ENCODE data around the gene CNGA3.

CNGA3 gene

DNA sequence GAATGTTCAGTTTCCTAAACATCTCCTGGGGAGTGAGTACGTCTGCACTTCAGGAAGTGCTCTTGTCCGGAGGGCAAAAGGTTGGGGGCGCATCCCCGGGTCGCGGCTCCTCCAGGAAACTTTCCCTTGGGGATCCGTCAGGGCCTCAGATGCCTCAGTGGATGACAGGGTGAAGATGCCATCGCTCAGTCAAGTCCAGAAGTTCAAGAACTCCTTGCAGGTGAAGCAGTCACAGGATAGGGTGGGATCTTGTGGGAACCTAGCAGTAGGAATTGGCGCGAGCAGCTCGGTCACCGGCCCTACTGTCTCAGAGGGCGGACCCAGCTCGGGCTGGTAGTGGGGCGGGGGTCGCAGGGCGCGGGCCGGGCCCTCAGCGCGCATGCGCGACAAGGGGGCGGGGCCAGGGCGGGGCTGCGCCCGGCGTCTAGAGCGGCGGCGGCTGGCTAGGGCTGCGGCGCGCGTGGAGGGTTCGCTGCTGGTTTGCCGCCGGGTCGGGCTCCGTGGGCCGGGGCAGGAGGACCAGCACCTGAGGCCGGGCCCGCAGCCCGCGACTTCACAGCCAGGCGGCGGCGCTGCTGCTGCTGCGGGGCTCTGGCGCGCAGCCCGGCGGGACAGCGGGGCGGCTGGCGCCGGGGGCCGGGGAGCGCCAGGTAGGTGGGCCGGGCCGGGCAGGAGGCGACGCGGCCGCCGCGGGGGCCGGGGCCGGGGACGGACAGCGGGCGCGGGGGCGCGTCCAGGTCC, 98.3 kb downstream of the CNGA3 start, which contains the start of gene INPP4A:
TSS of gene INPP4A (plus strand) at position 423 of the 741 bp plus-strand sequence. CDS start 75,191 bp downstream, outside the sequence.
- no peaks in the 10 kb centered on the region for H3K27me3 ChIP-seq (ENCODE audit: low read depth, low read length)
- peak within 1 kb of the TSS; percentile 95 for H3K4me2 ChIP-seq (ENCODE audit: low read length)
- H2AFZ ChIP-seq (ENCODE audit: low read depth, low read length) = peak within 1 kb of the TSS; percentile 100
- peaks cover 7% of the 10 kb centered on the region; the same call in 1 of the 2 replicates for H3K9me3 ChIP-seq (ENCODE audit: insufficient read depth, low read length)
- H4K20me1 ChIP-seq (ENCODE audit: insufficient read depth, low read length) = peaks cover 9% of the 10 kb centered on the region
- peaks cover 3% of the 10 kb centered on the region for H3K36me3 ChIP-seq (replicated peaks; ENCODE audit: low read depth, low read length)
- H3K4me1 ChIP-seq (ENCODE audit: low read length) = peaks cover 34% of the 10 kb centered on the region
- H3K27ac ChIP-seq (ENCODE audit: low read length) = peak within 1 kb of the TSS; percentile 22; the same call in 1 of the 2 replicates
- TF ChIP-seq CTCF (IDR thresholded peaks at IDR 0.05; ENCODE audit: low read depth, low read length) (no peak), EZH2phosphoT487 (IDR thresholded peaks at IDR 0.05; ENCODE audit: low read depth) (no peak)
- H3K4me3 ChIP-seq (ENCODE audit: low read length) = peak within 1 kb of the TSS; percentile 99
- H3K9ac ChIP-seq (ENCODE audit: low read length) = peak within 1 kb of the TSS; percentile 82
- peaks cover 36% of the 10 kb centered on the region for H3K79me2 ChIP-seq (ENCODE audit: low read length)

GRCh38 chr2:98445177-98445682, 99.0 kb downstream of the CNGA3 start:
- peaks cover 12% of the 10 kb centered on the region for H4K20me1 ChIP-seq (ENCODE audit: insufficient read depth, low read length)
- peaks cover 42% of the 10 kb centered on the region for H3K79me2 ChIP-seq (ENCODE audit: low read length)
- no peaks in the 10 kb centered on the region for H3K27me3 ChIP-seq (ENCODE audit: low read depth, low read length)
- peak overlapping the region; percentile 82 for H3K9ac ChIP-seq (ENCODE audit: low read length)
- no peak overlapping the region; the same call in none of the 2 replicates for H2AFZ ChIP-seq (ENCODE audit: low read depth, low read length)
- peak overlapping the region; percentile 99 for H3K4me3 ChIP-seq (ENCODE audit: low read length)
- peaks cover 34% of the 10 kb centered on the region for H3K4me1 ChIP-seq (ENCODE audit: low read length)
- TF ChIP-seq EZH2phosphoT487 (IDR thresholded peaks at IDR 0.05; ENCODE audit: low read depth) = no peak
- no peak for TF ChIP-seq CTCF (IDR thresholded peaks at IDR 0.05; ENCODE audit: low read depth, low read length)
- peak overlapping the region; percentile 95 for H3K4me2 ChIP-seq (ENCODE audit: low read length)
- no peaks in the 10 kb centered on the region for H3K36me3 ChIP-seq (replicated peaks; ENCODE audit: low read depth, low read length)
- H3K27ac ChIP-seq (ENCODE audit: low read length) = no peak overlapping the region
- H3K9me3 ChIP-seq (ENCODE audit: insufficient read depth, low read length) = peaks cover 3% of the 10 kb centered on the region; the same call in 1 of the 2 replicates

GRCh38 chr2:98445683-98446581, 99.7 kb downstream of the CNGA3 start:
- H4K20me1 ChIP-seq (ENCODE audit: insufficient read depth, low read length) = peaks cover 15% of the 10 kb centered on the region
- H3K9me3 ChIP-seq (ENCODE audit: insufficient read depth, low read length) = peaks cover 3% of the 10 kb centered on the region; the same call in 1 of the 2 replicates
- peaks cover 49% of the 10 kb centered on the region for H3K79me2 ChIP-seq (ENCODE audit: low read length)
- H3K27me3 ChIP-seq (ENCODE audit: low read depth, low read length) = no peaks in the 10 kb centered on the region
- peak overlapping the region; percentile 99 for H3K4me3 ChIP-seq (ENCODE audit: low read length)
- no peak for TF ChIP-seq CTCF (IDR thresholded peaks at IDR 0.05; ENCODE audit: low read depth, low read length)
- TF ChIP-seq EZH2phosphoT487 (IDR thresholded peaks at IDR 0.05; ENCODE audit: low read depth) = no peak
- H3K9ac ChIP-seq (ENCODE audit: low read length) = peak overlapping the region; percentile 82
- peak overlapping the region; percentile 95 for H3K4me2 ChIP-seq (ENCODE audit: low read length)
- no peaks in the 10 kb centered on the region for H3K36me3 ChIP-seq (replicated peaks; ENCODE audit: low read depth, low read length)
- H3K27ac ChIP-seq (ENCODE audit: low read length) = no peak overlapping the region
- H2AFZ ChIP-seq (ENCODE audit: low read depth, low read length) = no peak overlapping the region; the same call in 1 of the 2 replicates
- H3K4me1 ChIP-seq (ENCODE audit: low read length) = peaks cover 33% of the 10 kb centered on the region

Data from OCI-LY3 (cell line).